Measurements from ENCODE around the gene SPN.

Gene SPN

DNA sequence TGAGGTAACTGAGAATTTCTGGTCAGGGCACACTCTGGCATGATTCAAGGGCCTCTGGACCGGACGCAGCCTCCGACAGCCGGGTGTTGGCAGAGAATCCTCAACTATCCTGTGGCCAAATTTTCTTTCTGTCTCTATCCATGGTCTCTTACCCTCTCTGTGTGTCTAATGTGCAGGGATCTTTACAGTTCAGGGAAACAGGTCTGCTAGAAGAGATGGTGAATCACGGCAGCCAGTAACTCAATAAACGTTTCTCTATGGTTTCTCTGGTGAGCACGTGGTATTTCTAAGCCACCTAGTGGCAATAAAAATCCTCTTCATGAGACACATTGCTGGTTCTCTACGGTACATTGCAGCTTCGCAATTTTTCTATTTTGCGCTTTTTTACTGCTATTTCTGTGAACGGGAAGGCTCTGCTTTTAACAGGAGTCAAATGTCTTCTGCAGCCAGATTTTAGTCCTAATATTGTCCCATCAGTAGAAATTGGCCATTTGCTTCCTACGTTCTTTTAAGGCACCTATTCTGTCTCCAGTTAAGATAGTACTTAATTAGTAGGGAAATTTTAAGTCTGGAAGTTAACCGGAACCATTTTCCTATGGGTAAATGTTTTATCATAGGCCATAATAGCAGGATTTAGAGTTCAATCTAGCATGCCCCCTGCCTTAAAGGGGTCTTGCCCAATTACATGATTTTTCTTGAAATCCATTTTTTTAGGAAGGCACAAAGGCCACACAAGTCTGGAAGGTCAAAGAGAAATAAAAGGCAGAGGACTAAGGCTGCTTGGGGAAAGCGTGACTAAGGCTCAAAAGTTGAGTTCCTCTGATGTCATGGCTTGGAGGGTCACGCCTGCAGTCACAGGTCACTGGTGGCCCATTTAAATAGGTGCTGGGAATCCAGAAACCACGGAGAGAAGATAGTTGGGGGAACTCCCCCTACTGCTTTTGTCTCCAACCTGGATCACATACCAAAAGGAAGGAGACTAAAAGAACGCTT, 47.5 kb downstream of the SPN start:
- no peaks in the 10 kb centered on the region for H3K36me3 ChIP-seq (ENCODE audit: control insufficient read depth, insufficient read depth, low read length)
- no peaks in the 10 kb centered on the region for H3K27me3 ChIP-seq (ENCODE audit: insufficient read depth, low read length, poor library complexity)
- no peaks in the 10 kb centered on the region for H3K4me1 ChIP-seq (ENCODE audit: control insufficient read depth, low read depth, low read length)
- peaks cover 3% of the 10 kb centered on the region for H3K79me1 ChIP-seq (ENCODE audit: low read length)
- H2AK5ac ChIP-seq (ENCODE audit: low read length), result peak overlapping the region; percentile 78
- peak overlapping the region; percentile 62 for H3K4me2 ChIP-seq (ENCODE audit: low read length)
- peak overlapping the region; percentile 84 for H3K9ac ChIP-seq (ENCODE audit: low read length)
- peak overlapping the region; percentile 100 for H3K4ac ChIP-seq (ENCODE audit: low read depth, low read length)
- peak overlapping the region; percentile 95 for H4K8ac ChIP-seq (ENCODE audit: low read depth, low read length)
- H2BK120ac ChIP-seq (ENCODE audit: low read depth, low read length), result peak overlapping the region; percentile 93
- peak overlapping the region; percentile 90 for H3K27ac ChIP-seq (ENCODE audit: low read depth, low read length)
- peak; percentile 88 for DNase-seq
- WGBS (ENCODE audit: extremely low coverage, insufficient coverage, low lambda C conversion rate), result no CpG with 5 or more reads among the region's 17 CpGs
- peak overlapping the region; percentile 94 for H3K18ac ChIP-seq (ENCODE audit: low read length)
- no peak overlapping the region for H3K23ac ChIP-seq (ENCODE audit: low read length)
- peak overlapping the region; percentile 91 for H4K5ac ChIP-seq (ENCODE audit: low read length)
- peak overlapping the region; percentile 48 for H2BK5ac ChIP-seq (ENCODE audit: low read length)
- peak overlapping the region; percentile 81 for H3K56ac ChIP-seq (ENCODE audit: low read length)
- peak overlapping the region; percentile 74 for H2BK15ac ChIP-seq (replicated peaks; ENCODE audit: low read depth)
- peaks cover 25% of the 10 kb centered on the region for H3K79me2 ChIP-seq (ENCODE audit: control insufficient read depth, insufficient read depth, low read length)
- H3K4me3 ChIP-seq (ENCODE audit: low read length), result peak overlapping the region; percentile 25

DNA sequence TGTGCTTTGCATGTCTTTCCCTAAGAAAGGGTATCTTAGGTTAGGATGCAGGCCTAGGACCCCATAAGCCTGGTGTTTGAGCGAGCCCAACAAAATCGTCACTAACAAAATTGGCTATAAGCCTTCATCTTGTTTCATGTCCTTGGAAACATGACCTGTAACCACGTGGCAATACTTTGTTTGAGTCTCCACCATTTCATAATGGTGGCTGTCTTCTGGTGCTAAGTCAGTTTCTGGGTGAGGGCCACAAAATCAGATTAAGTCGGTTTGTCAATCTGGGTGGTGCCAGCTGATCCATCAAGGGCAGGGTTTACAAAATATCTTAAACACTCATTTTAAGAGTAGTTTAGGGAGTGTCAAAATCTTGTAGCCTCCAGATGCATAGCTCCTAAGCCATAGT, 49.8 kb downstream of the SPN start:
- Histone ChIP-seq H3K27me3 (ENCODE audit: insufficient read depth, low read length, poor library complexity) (no peaks in the 10 kb centered on the region), H3K4me3 (ENCODE audit: low read length) (no peak overlapping the region), H3K18ac (ENCODE audit: low read length) (no peak overlapping the region), H2BK5ac (ENCODE audit: low read length) (no peak overlapping the region), H2AK5ac (ENCODE audit: low read length) (no peak overlapping the region), H3K79me2 (ENCODE audit: control insufficient read depth, insufficient read depth, low read length) (peaks cover 26% of the 10 kb centered on the region), H3K27ac (ENCODE audit: low read depth, low read length) (no peak overlapping the region), H3K9ac (ENCODE audit: low read length) (no peak overlapping the region), H3K56ac (ENCODE audit: low read length) (no peak overlapping the region), H4K8ac (ENCODE audit: low read depth, low read length) (no peak overlapping the region), H3K4me2 (ENCODE audit: low read length) (no peak overlapping the region), H2BK120ac (ENCODE audit: low read depth, low read length) (no peak overlapping the region), H3K4ac (ENCODE audit: low read depth, low read length) (no peak overlapping the region), H3K36me3 (ENCODE audit: control insufficient read depth, insufficient read depth, low read length) (no peaks in the 10 kb centered on the region), H3K23ac (ENCODE audit: low read length) (no peak overlapping the region), H3K79me1 (ENCODE audit: low read length) (peaks cover 3% of the 10 kb centered on the region), H4K5ac (ENCODE audit: low read length) (no peak overlapping the region), H2BK15ac (replicated peaks; ENCODE audit: low read depth) (no peak overlapping the region), H3K4me1 (ENCODE audit: control insufficient read depth, low read depth, low read length) (no peaks in the 10 kb centered on the region)
- no CpG with 5 or more reads among the region's 4 CpGs for WGBS (ENCODE audit: extremely low coverage, insufficient coverage, low lambda C conversion rate)
- DNase-seq, result no peak

DNA sequence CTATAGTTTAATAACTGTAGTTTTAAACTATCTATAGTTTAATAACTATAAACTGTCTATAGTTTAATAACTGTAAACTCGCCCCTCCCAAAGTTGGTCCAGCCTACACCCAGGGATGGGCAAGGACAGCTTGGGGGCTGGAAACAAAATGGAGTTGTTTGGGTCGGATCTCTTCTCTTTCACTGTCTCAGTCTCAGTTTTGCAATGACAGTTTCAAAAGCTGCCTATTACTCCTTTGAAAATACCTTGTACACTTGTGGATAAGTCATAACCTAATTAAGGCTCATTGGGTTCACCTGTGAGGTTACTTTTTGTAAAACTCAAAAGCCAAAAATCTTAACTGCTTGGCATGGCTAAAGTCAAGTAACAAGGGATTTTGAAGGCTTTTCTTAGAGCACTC, 51.3 kb downstream of the SPN start:
- Histone ChIP-seq H2AK5ac (ENCODE audit: low read length) (no peak overlapping the region), H2BK5ac (ENCODE audit: low read length) (no peak overlapping the region), H2BK120ac (ENCODE audit: low read depth, low read length) (no peak overlapping the region), H3K4me2 (ENCODE audit: low read length) (no peak overlapping the region), H3K36me3 (ENCODE audit: control insufficient read depth, insufficient read depth, low read length) (no peaks in the 10 kb centered on the region), H3K79me1 (ENCODE audit: low read length) (peaks cover 3% of the 10 kb centered on the region), H3K23ac (ENCODE audit: low read length) (no peak overlapping the region), H3K4me1 (ENCODE audit: control insufficient read depth, low read depth, low read length) (no peaks in the 10 kb centered on the region), H3K18ac (ENCODE audit: low read length) (no peak overlapping the region), H2BK15ac (replicated peaks; ENCODE audit: low read depth) (no peak overlapping the region), H3K27me3 (ENCODE audit: insufficient read depth, low read length, poor library complexity) (no peaks in the 10 kb centered on the region), H3K27ac (ENCODE audit: low read depth, low read length) (no peak overlapping the region), H4K8ac (ENCODE audit: low read depth, low read length) (no peak overlapping the region), H3K79me2 (ENCODE audit: control insufficient read depth, insufficient read depth, low read length) (peaks cover 28% of the 10 kb centered on the region), H3K4ac (ENCODE audit: low read depth, low read length) (no peak overlapping the region), H4K5ac (ENCODE audit: low read length) (no peak overlapping the region), H3K4me3 (ENCODE audit: low read length) (no peak overlapping the region), H3K56ac (ENCODE audit: low read length) (no peak overlapping the region), H3K9ac (ENCODE audit: low read length) (no peak overlapping the region)
- no peak for DNase-seq
- WGBS (ENCODE audit: extremely low coverage, insufficient coverage, low lambda C conversion rate), result no CpG with 5 or more reads among the region's 2 CpGs

DNA sequence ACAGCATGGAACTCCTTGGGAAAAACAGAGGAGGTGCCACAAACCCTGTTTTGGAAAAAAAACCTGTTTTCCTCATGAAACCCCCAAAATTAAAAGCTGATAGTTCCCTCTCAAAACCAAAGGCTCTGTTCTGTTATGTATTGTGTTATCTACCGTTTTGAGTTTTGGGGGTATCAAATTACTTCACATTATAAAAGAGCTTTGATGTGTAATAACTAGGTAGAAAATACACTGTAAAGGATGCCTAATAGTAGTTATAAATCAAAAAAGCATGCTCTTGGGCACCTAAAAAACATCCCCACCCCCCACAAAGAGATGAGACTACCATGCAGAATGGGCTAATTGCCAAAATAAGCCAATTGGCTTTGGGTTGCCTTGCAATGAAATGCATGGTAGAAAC, 51.9 kb downstream of the SPN start:
- no peak overlapping the region for H2BK15ac ChIP-seq (replicated peaks; ENCODE audit: low read depth)
- no peak overlapping the region for H4K8ac ChIP-seq (ENCODE audit: low read depth, low read length)
- peaks cover 28% of the 10 kb centered on the region for H3K79me2 ChIP-seq (ENCODE audit: control insufficient read depth, insufficient read depth, low read length)
- no peak overlapping the region for H3K4me2 ChIP-seq (ENCODE audit: low read length)
- H2BK5ac ChIP-seq (ENCODE audit: low read length), result no peak overlapping the region
- no peak overlapping the region for H3K23ac ChIP-seq (ENCODE audit: low read length)
- no CpG with 5 or more reads among the region's 1 CpG for WGBS (ENCODE audit: extremely low coverage, insufficient coverage, low lambda C conversion rate)
- H3K4me1 ChIP-seq (ENCODE audit: control insufficient read depth, low read depth, low read length), result no peaks in the 10 kb centered on the region
- no peak overlapping the region for H3K27ac ChIP-seq (ENCODE audit: low read depth, low read length)
- no peak overlapping the region for H3K4ac ChIP-seq (ENCODE audit: low read depth, low read length)
- H3K79me1 ChIP-seq (ENCODE audit: low read length), result peaks cover 3% of the 10 kb centered on the region
- H3K36me3 ChIP-seq (ENCODE audit: control insufficient read depth, insufficient read depth, low read length), result no peaks in the 10 kb centered on the region
- no peak overlapping the region for H3K56ac ChIP-seq (ENCODE audit: low read length)
- H3K18ac ChIP-seq (ENCODE audit: low read length), result no peak overlapping the region
- DNase-seq, result no peak
- no peak overlapping the region for H3K9ac ChIP-seq (ENCODE audit: low read length)
- no peak overlapping the region for H2AK5ac ChIP-seq (ENCODE audit: low read length)
- H2BK120ac ChIP-seq (ENCODE audit: low read depth, low read length), result no peak overlapping the region
- H3K4me3 ChIP-seq (ENCODE audit: low read length), result no peak overlapping the region
- H3K27me3 ChIP-seq (ENCODE audit: insufficient read depth, low read length, poor library complexity), result no peaks in the 10 kb centered on the region
- H4K5ac ChIP-seq (ENCODE audit: low read length), result no peak overlapping the region

DNA sequence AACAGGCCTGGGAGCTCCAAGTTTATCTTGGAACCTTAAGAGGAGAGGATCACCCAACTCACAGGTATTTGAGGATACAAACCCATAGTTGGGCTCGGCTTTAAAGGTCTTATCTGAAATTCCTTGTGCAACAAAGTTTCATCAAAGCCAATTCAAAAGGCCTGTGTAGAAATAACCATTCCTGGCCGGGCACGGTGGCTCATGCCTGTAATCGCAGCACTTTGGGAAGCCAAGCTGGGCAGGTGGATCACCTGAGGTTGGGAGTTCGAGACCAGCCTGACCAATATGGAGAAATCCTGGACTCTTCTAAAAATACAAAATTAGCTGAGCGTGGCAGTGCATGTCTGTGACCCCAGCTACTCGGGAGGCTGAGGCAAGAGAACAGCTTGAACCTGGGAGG, 54.1 kb downstream of the SPN start:
- Histone ChIP-seq H3K4me3 (ENCODE audit: low read length) (no peak overlapping the region), H3K79me1 (ENCODE audit: low read length) (peaks cover 3% of the 10 kb centered on the region), H2BK5ac (ENCODE audit: low read length) (no peak overlapping the region), H3K4me2 (ENCODE audit: low read length) (no peak overlapping the region), H3K4ac (ENCODE audit: low read depth, low read length) (no peak overlapping the region), H3K79me2 (ENCODE audit: control insufficient read depth, insufficient read depth, low read length) (peaks cover 14% of the 10 kb centered on the region), H3K27ac (ENCODE audit: low read depth, low read length) (no peak overlapping the region), H2BK120ac (ENCODE audit: low read depth, low read length) (no peak overlapping the region), H3K18ac (ENCODE audit: low read length) (no peak overlapping the region), H2BK15ac (replicated peaks; ENCODE audit: low read depth) (no peak overlapping the region), H3K4me1 (ENCODE audit: control insufficient read depth, low read depth, low read length) (no peaks in the 10 kb centered on the region), H4K8ac (ENCODE audit: low read depth, low read length) (no peak overlapping the region), H3K9ac (ENCODE audit: low read length) (no peak overlapping the region), H3K27me3 (ENCODE audit: insufficient read depth, low read length, poor library complexity) (no peaks in the 10 kb centered on the region), H3K56ac (ENCODE audit: low read length) (no peak overlapping the region), H3K36me3 (ENCODE audit: control insufficient read depth, insufficient read depth, low read length) (no peaks in the 10 kb centered on the region), H2AK5ac (ENCODE audit: low read length) (no peak overlapping the region), H3K23ac (ENCODE audit: low read length) (no peak overlapping the region), H4K5ac (ENCODE audit: low read length) (no peak overlapping the region)
- no CpG with 5 or more reads among the region's 7 CpGs for WGBS (ENCODE audit: extremely low coverage, insufficient coverage, low lambda C conversion rate)
- DNase-seq, result no peak

All from mesendoderm (in vitro differentiated cells).